GM23248 (cell line): ENCODE measurements around the gene PRLR. TPM values are rescaled to one million over a fixed set of nuclear protein-coding genes. Genes with fewer than 3 reads are reported as not detected.
A peak's percentile ranks its signal among the peaks of the same experiment; 100 is the strongest.
"Not testable (repeated sequence)": the region's sequence is repeated elsewhere in the genome, so short reads cannot be mapped to it uniquely, and the experiment has no call there.

ENCODE experiments used
- DNase-seq: peaks from one replicate; pipeline ENCODE4 v3.0.0-alpha.2; 2015
- H2AFZ ChIP-seq: fragments of 200-600 bp; sonication (generic); 2 replicates; pipeline ENCODE4 v1.6.1; 2016; ENCODE audit warnings: antibody characterized with exemption
- H3F3A ChIP-seq: fragments of 200-600 bp; sonication (generic); 2 replicates; pipeline ENCODE4 v1.6.1; 2016; ENCODE audit warnings: mild to moderate bottlenecking, antibody characterized with exemption, mixed run types; ENCODE audit not compliant: insufficient read depth
- H3K27ac ChIP-seq: fragments of 200-600 bp; sonication (generic); 2 replicates; pipeline ENCODE4 v1.5.1; 2016; ENCODE audit warnings: mild to moderate bottlenecking
- H3K27me3 ChIP-seq: fragments of 200-600 bp; sonication (generic); replicated peaks from 2 replicates; pipeline ENCODE4 v1.6.1; 2016; ENCODE audit warnings: mild to moderate bottlenecking; ENCODE audit not compliant: insufficient read depth
- H3K36me3 ChIP-seq: fragments of 200-600 bp; sonication (generic); 2 replicates; pipeline ENCODE4 v1.6.1; 2016; ENCODE audit warnings: low read depth, mild to moderate bottlenecking
- H3K4me1 ChIP-seq: fragments of 200-600 bp; sonication (generic); 2 replicates; pipeline ENCODE4 v1.6.1; 2016; ENCODE audit warnings: mild to moderate bottlenecking; ENCODE audit not compliant: insufficient read depth
- H3K4me2 ChIP-seq: fragments of 200-600 bp; sonication (generic); one replicate; pipeline ENCODE4 v1.6.1; 2016; ENCODE audit warnings: mild to moderate bottlenecking; ENCODE audit not compliant: unreplicated experiment
- H3K4me3 ChIP-seq: fragments of 200-600 bp; sonication (generic); 2 replicates; pipeline ENCODE4 v1.5.1; 2016; ENCODE audit warnings: mild to moderate bottlenecking
- H3K79me2 ChIP-seq: fragments of 200-600 bp; sonication (generic); 2 replicates; pipeline ENCODE4 v1.6.1; 2016; ENCODE audit warnings: mild to moderate bottlenecking; ENCODE audit not compliant: insufficient read depth
- H3K9ac ChIP-seq: fragments of 200-600 bp; sonication (generic); 2 replicates; pipeline ENCODE4 v1.6.1; 2016; ENCODE audit warnings: mild to moderate bottlenecking
- H3K9me2 ChIP-seq: fragments of 200-600 bp; sonication (generic); 2 replicates; pipeline ENCODE4 v1.6.1; 2016; ENCODE audit warnings: mixed run types, mild to moderate bottlenecking, moderate library complexity; ENCODE audit not compliant: insufficient read depth
- H3K9me3 ChIP-seq: fragments of 200-600 bp; sonication (generic); one replicate; pipeline ENCODE4 v1.6.1; 2017; ENCODE audit warnings: low read depth
- H4K20me1 ChIP-seq: fragments of 200-600 bp; sonication (generic); 2 replicates; pipeline ENCODE4 v1.6.0; 2016; ENCODE audit not compliant: insufficient read depth
- EZH2 ChIP-seq: fragments of 200-600 bp; sonication (generic); IDR thresholded peaks from 2 replicates; pipeline ENCODE4 v1.6.1; 2018; ENCODE audit warnings: antibody characterized with exemption, mild to moderate bottlenecking; ENCODE audit not compliant: insufficient read depth, poor library complexity, severe bottlenecking
- EZH2phosphoT487 ChIP-seq: fragments of 200-600 bp; sonication (generic); IDR thresholded peaks from 2 replicates; pipeline ENCODE4 v1.6.1; 2018; ENCODE audit warnings: antibody characterized with exemption, moderate library complexity, mild to moderate bottlenecking, low read depth; ENCODE audit not compliant: insufficient read depth
- WGBS, 2 experiments: methylation state at CpG; one replicate each; pipeline ENCODE4 v1.1.6; 2015 to 2017; ENCODE audit warnings: low lambda C conversion rate in 2 of 2, low coverage in 1 of 2; ENCODE audit errors: missing lambda C conversion rate in 2 of 2; 5-methylcytosine and 5-hydroxymethylcytosine counted together
- in situ Hi-C: fragments of 300-500 bp; cut with MboI; formaldehyde crosslinking; loops from 2 replicates; pipeline ENCODE4 v1.15.0; 2020
- polyA plus RNA-seq: library from polyadenylated mRNA; unstranded; fragments of >200 nt; fragmentation: Nextera tagmentation; extraction: Ambion mirVana; gene quantifications from 2 replicates; pipeline ENCODE4 v1.2.1, GENCODE V29; 2016
- total RNA-seq: library from RNA; depleted of rRNA; stranded (reverse); fragments of >200 nt; shearing (Covaris generic); gene quantifications from 2 replicates; pipeline ENCODE4 v1.2.3, GENCODE V29; 2014

The PRLR gene
- total and polyA plus RNA-seq, 2 experiments from 2014 or later, result 0.80 to 5.8 TPM

DNA sequence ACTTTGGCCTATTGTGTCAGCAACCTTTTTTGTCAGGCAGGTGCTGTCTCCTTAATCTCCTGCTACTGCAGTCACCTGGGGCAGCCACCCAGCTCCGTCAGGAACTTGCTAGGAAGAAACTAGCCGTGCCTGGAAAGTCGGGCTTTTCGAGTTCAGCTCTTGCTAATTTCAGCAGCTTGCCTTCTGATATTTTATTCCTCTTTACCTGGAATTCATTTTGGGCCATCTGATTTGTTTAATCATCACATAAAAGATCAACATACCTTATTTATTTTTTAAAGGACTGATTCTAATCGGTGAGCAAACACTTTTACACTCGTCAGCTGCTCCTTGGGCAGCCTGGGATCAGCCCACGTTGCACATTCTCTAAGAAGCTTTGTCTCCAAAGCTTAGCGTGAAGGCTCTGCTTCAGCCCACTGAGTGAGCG is 42.2 kb downstream of the PRLR start:
- H3K36me3 ChIP-seq, result no peaks in the 10 kb centered on the region
- no peaks in the 10 kb centered on the region; the same call in 1 of the 2 replicates for H3K27me3 ChIP-seq
- no peaks in the 10 kb centered on the region for H3K9me2 ChIP-seq
- H3K4me3 ChIP-seq, result no peak overlapping the region
- H3K4me1 ChIP-seq, result no peaks in the 10 kb centered on the region
- no peaks in the 10 kb centered on the region for H3K79me2 ChIP-seq
- no peak overlapping the region for H3K27ac ChIP-seq
- H3K9ac ChIP-seq, result no peak overlapping the region
- no peaks in the 10 kb centered on the region for H3K9me3 ChIP-seq
- 84 to 86% methylated on average over 9 of the region's 9 CpGs for WGBS, 2 experiments
- no peak overlapping the region for H2AFZ ChIP-seq
- no peak for DNase-seq
- H3F3A ChIP-seq, result no peaks in the 10 kb centered on the region
- H4K20me1 ChIP-seq, result no peaks in the 10 kb centered on the region
- no peak for TF ChIP-seq EZH2
- H3K4me2 ChIP-seq, result no peak overlapping the region
- in situ Hi-C loops, result loop anchor here (10.0 kb wide), 1 partner anchor 93 kb away; no protein-coding TSS in a partner anchor

DNA sequence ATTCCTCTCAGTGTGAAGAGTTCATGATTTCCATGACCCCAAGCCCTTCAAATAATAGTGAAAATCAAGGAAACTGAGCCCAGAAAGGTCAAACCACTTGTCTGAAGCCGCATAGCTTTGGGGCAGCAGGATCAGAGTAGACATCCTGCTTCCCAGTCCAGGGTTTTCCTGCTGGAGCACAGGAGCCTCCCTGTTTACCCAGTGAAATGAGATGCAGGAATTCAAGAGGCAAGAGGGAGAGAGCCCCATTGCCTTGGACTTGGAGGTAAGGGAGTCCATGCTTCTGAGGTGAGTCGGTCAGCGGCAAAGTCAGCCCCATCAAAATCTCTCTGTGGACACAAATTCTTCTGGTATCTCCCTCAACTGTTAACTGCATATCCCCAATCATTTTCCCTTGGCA is 42.7 kb downstream of the PRLR start:
- not testable (repeated sequence) for H4K20me1 ChIP-seq, H3K9me3 ChIP-seq, DNase-seq, H3K4me1 ChIP-seq, H3K79me2 ChIP-seq, H3K4me3 ChIP-seq, H3F3A ChIP-seq, H2AFZ ChIP-seq, H3K27ac ChIP-seq, H3K36me3 ChIP-seq, H3K9ac ChIP-seq, H3K9me2 ChIP-seq, H3K4me2 ChIP-seq, H3K27me3 ChIP-seq
- 90 to 94% methylated on average over 3 of the region's 3 CpGs for WGBS, 2 experiments
- in situ Hi-C loops, result loop anchor here (10.0 kb wide), 1 partner anchor 93 kb away; no protein-coding TSS in a partner anchor

DNA sequence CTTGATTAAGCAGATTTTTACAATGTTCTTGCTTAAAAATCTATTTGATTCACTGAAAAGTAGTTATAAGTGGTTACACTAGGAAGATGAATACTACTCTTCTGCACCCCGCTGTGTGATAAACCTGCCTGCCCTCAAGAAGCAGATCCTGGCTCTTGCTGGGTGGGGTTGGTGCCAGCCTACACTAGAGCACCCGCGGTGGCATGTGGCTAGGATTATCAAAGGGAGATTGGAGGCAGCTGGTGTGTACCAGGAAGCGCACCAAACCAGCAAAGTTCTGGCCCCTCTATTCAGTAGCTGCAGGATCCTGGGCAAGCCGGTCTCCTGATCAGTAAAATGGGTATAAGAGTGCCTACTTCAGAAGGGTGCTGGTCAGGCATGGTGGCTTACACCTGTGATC is 43.5 kb downstream of the PRLR start:
- no peaks in the 10 kb centered on the region for H4K20me1 ChIP-seq
- no peak overlapping the region for H3K4me3 ChIP-seq
- H3F3A ChIP-seq, result no peaks in the 10 kb centered on the region
- no peak for TF ChIP-seq EZH2
- no peak for TF ChIP-seq EZH2phosphoT487
- H3K36me3 ChIP-seq, result no peaks in the 10 kb centered on the region
- no peak overlapping the region for H2AFZ ChIP-seq
- H3K79me2 ChIP-seq, result no peaks in the 10 kb centered on the region
- no peak overlapping the region for H3K27ac ChIP-seq
- in situ Hi-C loops, result loop anchor here (10.0 kb wide), 1 partner anchor 92 kb away; no protein-coding TSS in a partner anchor
- H3K4me1 ChIP-seq, result no peaks in the 10 kb centered on the region
- H3K9me3 ChIP-seq, result no peaks in the 10 kb centered on the region
- no peak overlapping the region for H3K4me2 ChIP-seq
- 85 to 90% methylated on average over 5 of the region's 5 CpGs for WGBS, 2 experiments
- no peak for DNase-seq
- no peaks in the 10 kb centered on the region for H3K9me2 ChIP-seq
- H3K27me3 ChIP-seq, result no peaks in the 10 kb centered on the region; the same call in 1 of the 2 replicates
- H3K9ac ChIP-seq, result no peak overlapping the region

DNA sequence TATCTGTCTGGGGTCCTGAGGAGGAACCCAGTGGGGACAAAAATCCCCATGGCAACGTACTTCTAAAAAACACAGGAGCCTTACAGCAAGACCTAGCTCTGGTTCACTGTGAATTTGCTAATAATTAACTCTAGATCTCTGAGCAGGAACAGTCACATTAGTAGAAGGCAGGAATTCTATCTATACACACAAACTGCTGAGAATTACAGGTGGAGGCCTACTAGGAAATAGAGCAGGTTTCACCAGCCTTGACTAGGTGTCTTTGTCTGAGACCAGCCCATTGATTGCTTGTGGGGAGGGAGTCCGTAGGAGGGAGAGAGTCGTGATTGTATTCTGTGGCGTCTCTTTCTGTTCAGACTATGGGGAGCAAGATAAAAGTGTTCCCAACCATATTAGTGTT is 44.8 kb downstream of the PRLR start:
- H2AFZ ChIP-seq, result no peak overlapping the region
- no peaks in the 10 kb centered on the region for H3K79me2 ChIP-seq
- no peak overlapping the region for H3K4me2 ChIP-seq
- no peaks in the 10 kb centered on the region for H3K9me2 ChIP-seq
- no peaks in the 10 kb centered on the region for H3K9me3 ChIP-seq
- no peaks in the 10 kb centered on the region for H3K4me1 ChIP-seq
- WGBS, 2 experiments, result 82 to 89% methylated on average over 4 of the region's 4 CpGs
- H3K36me3 ChIP-seq, result no peaks in the 10 kb centered on the region
- no peak overlapping the region for H3K27ac ChIP-seq
- TF ChIP-seq EZH2phosphoT487, result no peak
- TF ChIP-seq EZH2, result no peak
- no peak overlapping the region for H3K4me3 ChIP-seq
- H4K20me1 ChIP-seq, result no peaks in the 10 kb centered on the region
- DNase-seq, result no peak
- H3K27me3 ChIP-seq, result no peaks in the 10 kb centered on the region; the same call in 1 of the 2 replicates
- no peak overlapping the region for H3K9ac ChIP-seq
- in situ Hi-C loops, result loop anchor here (10.0 kb wide), 1 partner anchor 91 kb away; no protein-coding TSS in a partner anchor
- H3F3A ChIP-seq, result no peaks in the 10 kb centered on the region

DNA sequence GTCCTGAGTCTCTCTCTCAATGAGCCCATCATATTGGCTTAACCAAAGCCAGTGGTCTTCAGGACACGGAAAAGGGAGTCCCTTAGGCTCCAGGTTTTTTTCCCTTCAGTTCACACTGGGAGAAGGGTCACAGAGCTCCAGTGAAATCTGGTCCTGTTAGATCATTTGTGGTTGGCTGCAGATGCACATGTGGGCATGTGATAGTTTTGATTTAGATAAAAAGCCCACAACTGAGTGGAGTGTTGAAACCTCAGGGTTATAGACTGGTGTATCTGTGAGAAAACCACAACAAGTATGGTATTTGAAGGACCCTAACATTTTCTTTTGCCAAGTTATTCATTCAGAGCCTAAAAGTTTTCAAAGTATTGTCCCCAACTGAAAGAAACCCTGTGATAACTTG is 46.7 kb downstream of the PRLR start:
- Histone ChIP-seq H3K9ac (no peak overlapping the region), H3K9me2 (no peaks in the 10 kb centered on the region), H3K79me2 (no peaks in the 10 kb centered on the region), H3K27ac (no peak overlapping the region), H3K36me3 (no peaks in the 10 kb centered on the region), H3K27me3 (no peaks in the 10 kb centered on the region), H2AFZ (peak overlapping the region; percentile 37), H3F3A (no peaks in the 10 kb centered on the region), H4K20me1 (no peaks in the 10 kb centered on the region), H3K4me1 (no peaks in the 10 kb centered on the region), H3K4me2 (no peak overlapping the region), H3K4me3 (no peak overlapping the region), H3K9me3 (no peaks in the 10 kb centered on the region)
- in situ Hi-C loops, result loop anchor here (10.0 kb wide), 1 partner anchor 89 kb away; no protein-coding TSS in a partner anchor
- DNase-seq, result no peak
- TF ChIP-seq EZH2phosphoT487 (no peak), EZH2 (no peak)
- WGBS, 2 experiments, result 100% methylated on average over 1 of the region's 1 CpG
